Activated B cell treated with CpG ODN at 0.5 μM for 24 hours (primary cell): ENCODE results near the gene SEC31A. TPM values are rescaled to one million over a fixed set of nuclear protein-coding genes. Genes with fewer than 3 reads are reported as not detected.

Source experiments
- ATAC-seq: fragments of 200-7000 bp; cut with Tn5 transposase; one replicate; pipeline ENCODE4 v1.10.0; 2021; ENCODE audit warnings: low read depth, mild to moderate bottlenecking, moderate library complexity
- CTCF ChIA-PET: fragments of 350-600 bp; sonication (Branson Sonifier 250); formaldehyde crosslinking; loops from one replicate; lab custom pipeline; 2021; ENCODE audit warnings: antibody characterized with exemption; lab: Charles Lee
- POLR2A ChIA-PET: fragments of 350-600 bp; sonication (Branson Sonifier 250); formaldehyde crosslinking; loops from one replicate; lab custom pipeline; 2021; ENCODE audit warnings: antibody characterized with exemption; lab: Charles Lee
- DNase-seq: peaks from one replicate; pipeline ENCODE4 v3.0.0; 2022
- H3K27ac Mint-ChIP-seq: one replicate; pipeline ENCODE4 v1.8.0; 2020; ENCODE audit warnings: mixed read lengths
- H3K27me3 Mint-ChIP-seq: one replicate; pipeline ENCODE4 v1.8.0; 2021; ENCODE audit warnings: mixed read lengths
- H3K36me3 Mint-ChIP-seq: one replicate; pipeline ENCODE4 v1.8.0; 2021; ENCODE audit warnings: low read depth, mixed read lengths
- H3K4me1 Mint-ChIP-seq: one replicate; pipeline ENCODE4 v1.8.0; 2021; ENCODE audit warnings: mixed read lengths
- H3K4me3 Mint-ChIP-seq: one replicate; pipeline ENCODE4 v1.8.0; 2020; ENCODE audit warnings: mild to moderate bottlenecking, mixed read lengths
- H3K9me3 Mint-ChIP-seq: one replicate; pipeline ENCODE4 v1.8.0; 2020; ENCODE audit warnings: mixed read lengths
- intact Hi-C: fragments of 100-400 bp; cut with micrococcal nuclease; formaldehyde crosslinking; loops from one replicate; pipeline ENCODE4 v1.15.1; 2024
- total RNA-seq: library from RNA; stranded (reverse); gene quantifications from 2 replicates; pipeline ENCODE4 v1.2.3, GENCODE V29; 2022
- TF ChIP-seq, protein P1 (sequence below): fragments of 200-600 bp; IDR thresholded peaks from one replicate; pipeline ENCODE4 v1.8.0; 2022; ENCODE audit warnings: antibody characterized with exemption, mild to moderate bottlenecking

The SEC31A gene
- total RNA-seq, 1 donor from 2014 or later: 172 TPM

- CTCF ChIA-PET: interaction anchor here (1.3 kb wide), 1 partner anchor 11 kb away, joined by 4 read pairs; no protein-coding TSS in a partner anchor
- no peaks in the 10 kb centered on the region for H3K9me3 Mint-ChIP-seq
- H3K4me3 Mint-ChIP-seq: no peak overlapping the region
- TF ChIP-seq, protein P1, sequence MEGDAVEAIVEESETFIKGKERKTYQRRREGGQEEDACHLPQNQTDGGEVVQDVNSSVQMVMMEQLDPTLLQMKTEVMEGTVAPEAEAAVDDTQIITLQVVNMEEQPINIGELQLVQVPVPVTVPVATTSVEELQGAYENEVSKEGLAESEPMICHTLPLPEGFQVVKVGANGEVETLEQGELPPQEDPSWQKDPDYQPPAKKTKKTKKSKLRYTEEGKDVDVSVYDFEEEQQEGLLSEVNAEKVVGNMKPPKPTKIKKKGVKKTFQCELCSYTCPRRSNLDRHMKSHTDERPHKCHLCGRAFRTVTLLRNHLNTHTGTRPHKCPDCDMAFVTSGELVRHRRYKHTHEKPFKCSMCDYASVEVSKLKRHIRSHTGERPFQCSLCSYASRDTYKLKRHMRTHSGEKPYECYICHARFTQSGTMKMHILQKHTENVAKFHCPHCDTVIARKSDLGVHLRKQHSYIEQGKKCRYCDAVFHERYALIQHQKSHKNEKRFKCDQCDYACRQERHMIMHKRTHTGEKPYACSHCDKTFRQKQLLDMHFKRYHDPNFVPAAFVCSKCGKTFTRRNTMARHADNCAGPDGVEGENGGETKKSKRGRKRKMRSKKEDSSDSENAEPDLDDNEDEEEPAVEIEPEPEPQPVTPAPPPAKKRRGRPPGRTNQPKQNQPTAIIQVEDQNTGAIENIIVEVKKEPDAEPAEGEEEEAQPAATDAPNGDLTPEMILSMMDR: no peak
- H3K27me3 Mint-ChIP-seq: no peaks in the 10 kb centered on the region
- no peak for DNase-seq
- intact Hi-C loops: loop anchor here (1.0 to 2.0 kb wide), 8 partner anchors 9 to 585 kb away; partner anchors contain the start of genes ABRAXAS1, COPS4, COQ2 and HELQ
- POLR2A ChIA-PET: interaction anchor here (1.0 to 3.0 kb wide), 10 partner anchors 9 to 555 kb away, joined by 3 to 33 read pairs (median 8); partner anchors contain the start of genes COPS4, COQ2, HELQ and HNRNPD
- peak; percentile 12 for ATAC-seq
- peaks cover 15% of the 10 kb centered on the region for H3K4me1 Mint-ChIP-seq
- H3K36me3 Mint-ChIP-seq: peaks cover 22% of the 10 kb centered on the region
- no peak overlapping the region for H3K27ac Mint-ChIP-seq
Observed at GRCh38 chr4:82900066-82900410, 9.1 kb upstream of the SEC31A start.

- H3K9me3 Mint-ChIP-seq: no peaks in the 10 kb centered on the region
- ATAC-seq: no peak
- no peaks in the 10 kb centered on the region for H3K27me3 Mint-ChIP-seq
- intact Hi-C loops: loop anchor here (1.0 to 10.0 kb wide), 9 partner anchors 8 to 615 kb away; partner anchors contain the start of genes ABRAXAS1, COPS4, COQ2 and HELQ
- ChIA-PET POLR2A (interaction anchor here (0.6 to 3.0 kb wide), 10 partner anchors 9 to 556 kb away, joined by 4 to 33 read pairs (median 8); partner anchors contain the start of genes COPS4, COQ2, HELQ and HNRNPD), CTCF (interaction anchor here (1.3 kb wide), 1 partner anchor 10 kb away, joined by 4 read pairs; no protein-coding TSS in a partner anchor)
- DNase-seq: no peak
- H3K4me3 Mint-ChIP-seq: no peak overlapping the region
- TF ChIP-seq, protein P1: no peak
- peaks cover 27% of the 10 kb centered on the region for H3K36me3 Mint-ChIP-seq
- no peak overlapping the region for H3K27ac Mint-ChIP-seq
- H3K4me1 Mint-ChIP-seq: peaks cover 15% of the 10 kb centered on the region
Observed at GRCh38 chr4:82899374-82900065, 8.6 kb upstream of the SEC31A start.

DNA sequence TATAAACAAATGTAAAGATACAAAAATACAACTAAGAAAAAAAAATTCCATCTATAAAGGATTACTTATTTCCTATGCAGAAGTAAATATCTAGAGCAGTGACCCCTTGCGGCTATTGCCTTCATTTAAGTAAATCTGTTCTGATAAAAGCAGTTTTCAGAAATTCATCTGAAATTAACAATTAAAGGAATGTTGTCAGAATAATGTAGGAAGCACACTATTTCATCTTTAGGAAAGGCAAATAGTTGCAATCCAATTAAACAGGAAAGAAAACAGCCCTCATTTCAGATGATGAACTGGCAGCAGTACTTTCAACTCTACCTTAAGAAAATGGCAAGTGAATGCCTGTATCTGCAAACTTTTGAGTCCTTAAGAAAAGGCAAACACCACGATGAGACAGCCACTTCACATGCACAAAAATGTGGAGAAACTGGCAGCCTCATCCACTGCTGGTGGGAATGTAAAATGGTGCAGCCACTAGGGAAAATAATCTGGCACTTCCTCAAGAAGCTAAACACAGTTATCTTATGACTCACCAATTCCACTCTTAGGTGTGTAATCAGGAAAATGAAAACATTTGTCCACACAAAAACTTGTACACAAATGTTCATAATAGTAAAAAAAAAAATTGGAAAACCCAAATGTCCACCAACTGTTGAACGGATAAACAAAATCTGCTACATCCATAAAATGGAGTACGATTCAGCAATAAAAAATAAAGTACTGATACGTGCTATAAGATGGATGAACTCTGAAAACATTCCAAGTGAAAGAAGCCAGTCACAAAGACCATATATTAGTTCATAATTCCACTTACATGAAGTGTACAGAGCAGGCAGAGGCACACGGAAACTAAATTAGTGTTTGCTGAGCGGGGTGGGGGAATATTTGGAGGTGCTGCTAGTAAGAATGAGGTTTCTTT lies 7.6 kb upstream of the SEC31A start:
- ATAC-seq (no peak), DNase-seq (no peak)
- no peaks in the 10 kb centered on the region for H3K27me3 Mint-ChIP-seq
- peak overlapping the region; percentile 61 for H3K27ac Mint-ChIP-seq
- TF ChIP-seq, protein P1: no peak
- no peak overlapping the region for H3K4me3 Mint-ChIP-seq
- ChIA-PET CTCF (no interaction called here), POLR2A (interaction anchor here (2.3 to 3.0 kb wide), 4 partner anchors 8 to 524 kb away, joined by 7 to 33 read pairs (median 30); partner anchors contain the start of genes COPS4, HNRNPD, LIN54 and SEC31A)
- H3K36me3 Mint-ChIP-seq: peaks cover 35% of the 10 kb centered on the region
- intact Hi-C loops: loop anchor here (10.0 kb wide), 1 partner anchor 614 kb away; no protein-coding TSS in a partner anchor
- peaks cover 13% of the 10 kb centered on the region for H3K4me1 Mint-ChIP-seq
- no peaks in the 10 kb centered on the region for H3K9me3 Mint-ChIP-seq

GRCh38 chr4:82896755-82897154 lies 5.8 kb upstream of the SEC31A start:
- CTCF ChIA-PET: interaction anchor here (1.4 kb wide), 1 partner anchor 434 kb away, joined by 3 read pairs; no protein-coding TSS in a partner anchor
- TF ChIP-seq, protein P1: no peak
- DNase-seq (no peak), ATAC-seq (no peak)
- Mint-ChIP-seq H3K4me1 (peaks cover 15% of the 10 kb centered on the region), H3K9me3 (no peaks in the 10 kb centered on the region), H3K27ac (peak overlapping the region; percentile 6), H3K36me3 (peaks cover 40% of the 10 kb centered on the region), H3K27me3 (no peaks in the 10 kb centered on the region), H3K4me3 (no peak overlapping the region)
- POLR2A ChIA-PET: interaction anchor here (0.6 kb wide), 1 partner anchor 137 kb away, joined by 3 read pairs; no protein-coding TSS in a partner anchor
- intact Hi-C loops: loop anchor here (10.0 kb wide), 1 partner anchor 612 kb away; no protein-coding TSS in a partner anchor
